ENCODE results near the gene COQ9.

Gene COQ9

DNA sequence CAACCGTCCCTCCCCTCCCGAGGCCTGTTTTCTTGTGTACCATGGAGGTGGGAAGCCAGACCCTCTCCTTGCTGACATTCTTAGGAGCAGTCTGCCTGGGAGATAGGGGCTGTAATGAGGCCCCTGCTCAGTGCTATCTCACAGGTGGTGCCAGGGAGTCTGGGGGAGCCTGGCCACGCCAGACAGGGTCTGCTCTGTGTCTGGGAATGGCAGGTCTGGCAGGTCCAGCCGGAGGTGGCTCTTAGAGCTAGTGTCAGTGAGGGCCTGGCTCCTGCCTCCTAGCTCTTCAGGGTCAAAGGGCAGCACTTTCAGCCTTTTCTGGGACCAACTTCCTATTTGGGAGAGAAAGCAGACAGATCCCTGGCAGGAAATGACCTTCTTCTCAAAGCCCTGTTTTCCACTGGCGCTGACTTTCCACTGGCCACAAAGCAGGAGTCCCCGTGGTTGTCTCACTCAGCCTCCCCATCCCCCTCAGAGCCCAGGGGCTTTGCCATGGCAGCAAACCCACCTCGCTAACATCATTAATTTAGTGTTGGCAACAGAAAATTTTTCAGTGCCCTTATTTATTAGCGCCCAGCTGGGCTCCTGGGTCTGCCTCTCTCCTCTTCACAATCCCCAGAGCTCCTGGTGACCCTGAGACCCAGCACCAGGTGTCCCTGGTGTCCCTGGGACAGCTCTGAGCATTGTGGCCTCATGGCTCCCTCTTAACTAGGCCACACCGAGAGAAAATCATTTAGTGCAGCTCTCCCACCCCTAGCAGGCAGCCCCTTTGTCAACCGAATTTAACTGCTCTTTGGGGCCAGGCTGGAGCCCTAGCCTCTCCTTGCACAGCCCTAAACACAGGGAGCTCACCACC is 63.0 kb downstream of the COQ9 start:
- no peak for DNase-seq (ENCODE audit: low read depth, low spot score)
